ENCODE results near the gene OR6V1. TPM values are rescaled to one million over a fixed set of nuclear protein-coding genes. Genes with fewer than 3 reads are reported as not detected.
"Not testable (repeated sequence)": the region's sequence is repeated elsewhere in the genome, so short reads cannot be mapped to it uniquely, and the experiment has no call there.

OR6V1 gene
- polyA plus RNA-seq, 1 experiment = not detected

- POLR2A ChIA-PET = no interaction called here
- Histone ChIP-seq H3K4me3 (ENCODE audit: low read depth, low read length) (no peak overlapping the region), H3K27me3 (ENCODE audit: control insufficient read depth, insufficient read depth, low read length) (no peaks in the 10 kb centered on the region), H3K36me3 (ENCODE audit: control insufficient read depth, insufficient read depth, low read length) (no peaks in the 10 kb centered on the region)
- no peak for DNase-seq (ENCODE audit: low read depth)
- CTCF ChIA-PET = interaction anchor here (1.5 kb wide), 1 partner anchor 65 kb away, joined by 3 read pairs; no protein-coding TSS in a partner anchor
- TF ChIP-seq, protein P1, sequence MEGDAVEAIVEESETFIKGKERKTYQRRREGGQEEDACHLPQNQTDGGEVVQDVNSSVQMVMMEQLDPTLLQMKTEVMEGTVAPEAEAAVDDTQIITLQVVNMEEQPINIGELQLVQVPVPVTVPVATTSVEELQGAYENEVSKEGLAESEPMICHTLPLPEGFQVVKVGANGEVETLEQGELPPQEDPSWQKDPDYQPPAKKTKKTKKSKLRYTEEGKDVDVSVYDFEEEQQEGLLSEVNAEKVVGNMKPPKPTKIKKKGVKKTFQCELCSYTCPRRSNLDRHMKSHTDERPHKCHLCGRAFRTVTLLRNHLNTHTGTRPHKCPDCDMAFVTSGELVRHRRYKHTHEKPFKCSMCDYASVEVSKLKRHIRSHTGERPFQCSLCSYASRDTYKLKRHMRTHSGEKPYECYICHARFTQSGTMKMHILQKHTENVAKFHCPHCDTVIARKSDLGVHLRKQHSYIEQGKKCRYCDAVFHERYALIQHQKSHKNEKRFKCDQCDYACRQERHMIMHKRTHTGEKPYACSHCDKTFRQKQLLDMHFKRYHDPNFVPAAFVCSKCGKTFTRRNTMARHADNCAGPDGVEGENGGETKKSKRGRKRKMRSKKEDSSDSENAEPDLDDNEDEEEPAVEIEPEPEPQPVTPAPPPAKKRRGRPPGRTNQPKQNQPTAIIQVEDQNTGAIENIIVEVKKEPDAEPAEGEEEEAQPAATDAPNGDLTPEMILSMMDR (IDR thresholded peaks at IDR 0.05; ENCODE audit: insufficient read depth, low read depth, low read length) = no peak
Observed at GRCh38 chr7:143074141-143074540, 22.0 kb downstream of the OR6V1 start.

DNA sequence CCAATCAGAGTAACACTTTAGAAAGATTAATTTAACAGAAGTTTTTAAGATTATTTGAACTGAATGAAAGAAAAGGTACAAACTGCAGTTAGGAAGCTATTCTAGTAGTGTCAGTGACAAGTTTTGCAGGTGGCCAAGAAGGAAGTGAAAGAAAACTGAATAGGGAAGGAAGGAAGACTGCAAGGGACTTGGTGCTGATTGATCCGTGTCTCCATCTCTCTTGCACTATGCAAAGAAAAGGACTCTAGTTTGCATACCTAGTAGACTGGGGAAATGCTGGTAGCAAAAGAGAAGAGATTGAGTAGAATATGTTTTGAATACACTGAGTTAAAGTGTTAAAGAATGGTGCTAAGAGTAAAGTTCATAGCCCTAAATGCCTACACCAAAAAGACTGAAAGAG is 33.0 kb downstream of the OR6V1 start:
- no peaks in the 10 kb centered on the region for H3K36me3 ChIP-seq (ENCODE audit: control insufficient read depth, insufficient read depth, low read length)
- no peak overlapping the region for H3K4me3 ChIP-seq (ENCODE audit: low read depth, low read length)
- ChIA-PET POLR2A (no interaction called here), CTCF (no interaction called here)
- DNase-seq (ENCODE audit: low read depth) = no peak
- TF ChIP-seq, protein P1 (IDR thresholded peaks at IDR 0.05; ENCODE audit: insufficient read depth, low read depth, low read length) = no peak
- H3K27me3 ChIP-seq (ENCODE audit: control insufficient read depth, insufficient read depth, low read length) = no peaks in the 10 kb centered on the region

- H3K36me3 ChIP-seq (ENCODE audit: control insufficient read depth, insufficient read depth, low read length); DNase-seq (ENCODE audit: low read depth); POLR2A ChIA-PET; H3K27me3 ChIP-seq (ENCODE audit: control insufficient read depth, insufficient read depth, low read length); CTCF ChIA-PET; H3K4me3 ChIP-seq (ENCODE audit: low read depth, low read length): not testable (repeated sequence)
Observed at GRCh38 chr7:143085610-143086009, 33.5 kb downstream of the OR6V1 start.

DNA sequence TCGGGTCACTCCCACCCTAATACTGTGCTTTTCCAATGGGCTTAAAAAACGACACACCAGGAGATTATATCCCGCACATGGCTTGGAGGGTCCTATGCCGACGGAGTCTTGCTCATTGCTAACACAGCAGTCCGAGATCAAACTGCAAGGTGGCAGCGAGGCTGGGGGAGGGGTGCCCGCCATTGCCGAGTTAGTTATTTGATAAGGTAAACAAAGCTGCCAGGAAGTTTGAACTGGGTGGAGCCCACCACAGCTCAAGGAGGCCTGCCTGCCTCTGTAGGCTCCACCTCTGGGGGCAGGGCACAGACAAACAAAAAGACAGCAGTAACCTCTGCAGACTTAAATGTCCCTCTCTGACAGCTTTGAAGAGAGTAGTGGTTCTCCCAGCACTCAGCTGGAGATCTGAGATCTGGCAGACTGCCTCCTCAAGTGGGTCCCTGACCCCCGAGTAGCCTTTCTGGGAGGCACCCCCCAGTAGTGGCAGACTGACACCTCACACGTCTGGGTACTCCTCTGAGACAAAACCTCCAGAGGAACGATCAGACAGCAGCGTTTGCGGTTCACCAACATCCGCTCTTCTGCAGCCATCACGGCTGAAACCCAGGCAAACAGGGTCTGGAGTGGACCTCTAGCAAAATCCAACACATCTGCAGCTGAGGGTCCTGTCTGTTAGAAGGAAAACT is 36.5 kb downstream of the OR6V1 start:
- H3K4me3 ChIP-seq (ENCODE audit: low read depth, low read length); CTCF ChIA-PET: not testable (repeated sequence)

DNA sequence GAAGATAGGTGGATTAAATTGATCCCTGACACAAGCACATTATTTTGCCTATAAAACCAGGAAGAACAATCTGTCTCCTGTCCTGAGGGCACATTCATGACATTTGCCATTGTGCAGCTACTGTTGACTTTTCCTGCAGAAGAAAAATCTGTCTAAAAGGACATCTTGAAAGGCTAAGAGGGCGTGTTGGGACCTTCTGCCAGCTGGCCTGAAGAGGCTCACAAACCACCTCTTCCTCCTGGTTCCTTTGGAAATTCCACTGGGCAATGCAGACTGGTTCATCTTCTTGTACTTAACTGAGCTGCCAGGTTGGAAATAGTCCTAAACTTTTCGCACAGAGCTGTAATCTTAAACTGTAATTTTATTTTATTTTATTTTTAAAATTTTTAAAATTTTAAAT is 44.0 kb downstream of the OR6V1 start:
- ChIA-PET CTCF (interaction anchor here (1.2 kb wide), 1 partner anchor 31 kb away, joined by 4 read pairs; no protein-coding TSS in a partner anchor), POLR2A (no interaction called here)
- no peaks in the 10 kb centered on the region for H3K36me3 ChIP-seq (ENCODE audit: control insufficient read depth, insufficient read depth, low read length)
- TF ChIP-seq, protein P1 (IDR thresholded peaks at IDR 0.05; ENCODE audit: insufficient read depth, low read depth, low read length) = no peak
- no peak overlapping the region for H3K4me3 ChIP-seq (ENCODE audit: low read depth, low read length)
- H3K27me3 ChIP-seq (ENCODE audit: control insufficient read depth, insufficient read depth, low read length) = no peaks in the 10 kb centered on the region
- DNase-seq (ENCODE audit: low read depth) = no peak

More for the DNA sequence above, 36.5 kb downstream of the OR6V1 start:
- H3K27me3 ChIP-seq (ENCODE audit: control insufficient read depth, insufficient read depth, low read length); DNase-seq (ENCODE audit: low read depth); H3K36me3 ChIP-seq (ENCODE audit: control insufficient read depth, insufficient read depth, low read length); POLR2A ChIA-PET: not testable (repeated sequence)

- H3K4me3 ChIP-seq (ENCODE audit: low read depth, low read length); H3K36me3 ChIP-seq (ENCODE audit: control insufficient read depth, insufficient read depth, low read length); H3K27me3 ChIP-seq (ENCODE audit: control insufficient read depth, insufficient read depth, low read length); POLR2A ChIA-PET; CTCF ChIA-PET; DNase-seq (ENCODE audit: low read depth): not testable (repeated sequence)
Observed at GRCh38 chr7:143099579-143099978, 47.4 kb downstream of the OR6V1 start.

Other genes starting within 250 kb of the OR6V1 start
- 4.5 and 7.1 TPM in 2 replicates for gene EPHB6, start 197.3 kb upstream of the OR6V1 start, polyA plus RNA-seq (2011; rRNA removed)
- not detected in 2 replicates for gene TRPV6, start 166.6 kb upstream of the OR6V1 start, polyA plus RNA-seq (2011; rRNA removed)
- 0.04 TPM in 1 of 2 replicates, not detected in the other for gene TRPV5, start 118.6 kb upstream of the OR6V1 start, polyA plus RNA-seq (2011; rRNA removed)
- not detected in 2 replicates for gene LLCFC1, start 112.9 kb upstream of the OR6V1 start, polyA plus RNA-seq (2011; rRNA removed)
- gene KEL, start 90.0 kb upstream of the OR6V1 start, polyA plus RNA-seq (2011; rRNA removed) = 0.17 and 0.31 TPM in 2 replicates
- gene OR9A2, start 25.2 kb upstream of the OR6V1 start, polyA plus RNA-seq (2011; rRNA removed) = not detected in 2 replicates
- gene PIP, start 79.7 kb downstream of the OR6V1 start, polyA plus RNA-seq (2011; rRNA removed) = not detected in 2 replicates
- gene TAS2R39, start 131.1 kb downstream of the OR6V1 start, polyA plus RNA-seq (2011; rRNA removed) = not detected in 2 replicates
- not detected in 2 replicates for gene TAS2R40, start 169.7 kb downstream of the OR6V1 start, polyA plus RNA-seq (2011; rRNA removed)
- gene GSTK1, start 211.1 kb downstream of the OR6V1 start, polyA plus RNA-seq (2011; rRNA removed) = 132 and 164 TPM in 2 replicates
- 0.11 and 0.15 TPM in 2 replicates for gene TMEM139, start 232.6 kb downstream of the OR6V1 start, polyA plus RNA-seq (2011; rRNA removed)
- gene CASP2, start 236.0 kb downstream of the OR6V1 start, polyA plus RNA-seq (2011; rRNA removed) = 15.4 and 16.0 TPM in 2 replicates

Data from BJ (cell line).